ENCODE measurements around the gene TNIK. TPM values are rescaled to one million over a fixed set of nuclear protein-coding genes. Genes with fewer than 3 reads are reported as not detected.
"Not testable (repeated sequence)": the region's sequence is repeated elsewhere in the genome, so short reads cannot be mapped to it uniquely, and the experiment has no call there.

TNIK gene
- total RNA-seq, 1 experiment from 2014 or later = 12.4 TPM

DNA sequence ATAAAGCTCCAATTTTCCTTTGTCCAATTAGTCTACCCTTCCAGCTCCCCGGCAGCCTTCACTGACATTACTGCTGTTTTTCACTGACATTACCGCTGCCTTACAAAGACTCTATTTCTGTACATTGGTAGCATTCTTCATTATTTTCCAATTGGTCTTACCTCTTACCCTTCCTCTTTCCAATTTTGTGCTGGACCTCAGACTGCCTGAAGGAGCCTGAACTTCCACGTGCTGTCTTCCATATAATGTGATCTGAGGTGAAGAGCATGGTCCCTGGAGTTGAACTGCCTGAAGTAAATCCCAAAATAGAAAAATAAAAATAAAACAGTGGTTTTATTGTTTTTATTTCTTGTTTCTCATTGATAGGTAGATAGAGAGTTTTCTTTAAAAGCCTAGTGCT, 9.2 kb upstream of the TNIK start:
- DNase-seq (ENCODE audit: low spot score) = no peak

DNA sequence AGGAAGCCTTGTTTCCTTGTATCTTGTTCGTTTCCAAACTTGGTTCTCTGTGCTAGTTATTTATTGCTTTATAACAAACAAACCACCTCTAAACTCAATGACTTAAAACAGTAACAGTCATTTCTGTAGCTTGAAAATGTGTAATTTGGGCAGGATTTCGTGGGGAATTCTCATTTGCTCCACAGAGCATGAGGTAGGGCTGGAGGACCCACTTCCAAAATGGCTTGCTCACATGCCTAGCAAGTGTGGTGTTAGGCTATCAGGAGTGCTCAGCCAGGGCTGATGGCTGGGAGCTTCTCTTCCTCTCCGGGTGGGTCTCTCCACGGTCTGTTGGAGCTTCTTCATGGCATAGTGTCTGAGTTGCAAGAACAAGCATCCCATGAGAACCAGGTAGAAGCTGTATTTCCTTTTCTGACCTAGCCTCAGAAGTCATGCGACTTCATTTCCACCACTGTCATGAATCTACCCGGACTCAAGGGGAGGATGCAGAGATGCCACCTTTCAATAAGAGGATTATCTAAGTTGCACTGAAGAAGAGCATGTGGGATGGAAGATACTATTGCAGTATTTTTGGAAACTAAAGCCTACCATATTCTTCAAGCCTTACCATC, 8.2 kb upstream of the TNIK start:
- DNase-seq (ENCODE audit: low spot score) = no peak

GRCh38 chr3:171465763-171466162, 5.6 kb upstream of the TNIK start:
- no peak for DNase-seq (ENCODE audit: low spot score)

DNA sequence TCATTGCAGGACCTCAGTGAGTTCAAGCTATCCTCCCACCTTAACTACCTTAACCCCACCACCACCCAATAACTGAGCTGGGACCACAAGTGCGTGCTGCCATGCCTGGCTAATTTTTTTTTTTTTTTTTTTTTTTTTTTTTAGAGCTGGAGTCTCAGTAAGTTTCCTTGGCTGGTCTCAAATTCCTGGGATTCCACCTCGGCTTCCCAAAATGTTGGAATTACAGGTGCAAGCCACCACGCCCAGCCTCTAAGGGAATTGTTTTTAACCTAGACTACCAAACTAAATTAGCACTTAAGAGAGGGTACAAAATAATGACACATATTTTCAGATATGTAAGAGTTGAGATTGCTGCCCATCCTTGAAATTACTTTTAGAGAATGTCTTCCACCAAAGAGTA, 4.3 kb upstream of the TNIK start:
- no peak for DNase-seq (ENCODE audit: low spot score)

- no peak for DNase-seq (ENCODE audit: low spot score)
Observed at GRCh38 chr3:171462224-171462623, 2.0 kb upstream of the TNIK start.

- DNase-seq (ENCODE audit: low spot score) = no peak
Observed at GRCh38 chr3:171461525-171461917, 1.3 kb upstream of the TNIK start.

DNA sequence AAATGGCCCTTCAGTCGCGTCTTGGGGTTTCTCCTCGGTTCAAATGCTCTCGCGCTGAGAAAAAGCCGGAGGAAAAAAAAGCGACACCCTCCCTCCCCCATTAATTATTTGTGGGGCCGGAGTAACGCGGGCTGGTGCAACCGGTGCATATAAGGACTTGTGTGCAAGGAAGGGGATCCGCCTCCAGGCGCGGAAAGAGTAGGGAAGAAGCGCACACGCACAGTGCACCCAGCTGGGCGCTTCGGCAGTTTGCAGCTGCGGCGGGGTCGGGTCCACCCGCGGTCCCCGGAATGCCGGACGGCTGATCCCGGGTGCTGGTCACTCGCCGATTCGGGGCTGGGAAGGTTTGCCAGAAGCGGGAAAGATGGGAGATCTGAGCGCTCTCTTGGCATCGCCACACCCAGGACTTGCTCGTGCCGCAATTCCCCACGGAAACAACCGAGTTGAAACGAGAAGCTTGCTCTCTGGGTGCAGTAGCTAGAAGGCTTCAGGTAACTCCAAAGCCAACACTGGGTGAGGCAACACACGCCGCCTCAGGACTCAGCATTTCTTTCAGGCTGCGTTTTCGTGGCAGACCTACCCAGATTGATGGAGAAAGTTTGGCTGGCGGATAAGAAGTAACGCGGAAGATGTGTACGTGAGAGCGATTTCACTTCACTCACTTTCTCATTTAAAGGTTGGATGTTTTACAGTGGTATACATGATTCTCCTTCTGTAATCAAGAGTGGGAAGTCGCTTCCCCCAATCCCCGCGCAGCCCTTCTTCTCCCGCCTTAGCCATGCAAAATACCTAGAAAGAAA, 720 bp upstream of the TNIK start:
- peak; percentile 87 for DNase-seq (ENCODE audit: low spot score)

DNA sequence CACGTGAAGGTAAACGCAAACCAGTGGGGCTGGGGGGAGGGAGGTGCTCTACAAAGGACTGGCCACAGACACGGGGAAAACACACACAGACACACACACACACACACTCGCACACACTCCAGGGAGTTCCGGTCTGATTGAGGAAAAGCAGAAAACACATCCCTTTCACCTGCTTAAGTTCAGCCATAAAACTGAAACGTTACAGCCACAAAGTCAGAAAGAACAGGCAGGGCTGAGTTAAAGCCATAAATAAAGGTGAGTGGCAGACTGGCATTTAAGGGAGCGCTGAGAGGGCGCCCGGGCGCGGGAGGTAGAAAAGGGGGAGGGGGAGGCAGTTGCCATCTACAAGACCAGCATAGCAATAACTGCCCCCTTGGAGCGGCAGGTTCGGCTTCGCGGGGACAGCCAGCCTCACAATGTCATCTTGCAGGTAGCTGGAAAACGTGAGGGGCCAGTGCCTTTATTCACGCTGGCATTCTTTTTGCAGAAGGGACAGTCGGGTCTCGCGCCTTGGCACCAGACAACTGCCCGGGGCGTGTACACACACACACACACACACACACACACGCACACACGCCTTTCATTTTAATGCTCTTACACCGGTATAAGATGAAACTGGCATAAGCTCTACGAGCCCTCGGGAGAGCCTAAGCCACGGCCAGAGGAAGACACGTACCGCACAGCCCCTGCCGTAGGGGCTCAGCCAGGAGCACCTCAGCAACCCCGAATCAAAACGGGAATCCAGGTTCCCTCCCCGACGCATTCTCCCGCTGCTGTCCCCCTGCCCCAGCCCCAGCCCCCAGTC, 866 bp downstream of the TNIK start:
- DNase-seq (ENCODE audit: low spot score) = peak; percentile 77

GRCh38 chr3:171458864-171459136, 1.4 kb downstream of the TNIK start:
- no peak for DNase-seq (ENCODE audit: low spot score)

DNA sequence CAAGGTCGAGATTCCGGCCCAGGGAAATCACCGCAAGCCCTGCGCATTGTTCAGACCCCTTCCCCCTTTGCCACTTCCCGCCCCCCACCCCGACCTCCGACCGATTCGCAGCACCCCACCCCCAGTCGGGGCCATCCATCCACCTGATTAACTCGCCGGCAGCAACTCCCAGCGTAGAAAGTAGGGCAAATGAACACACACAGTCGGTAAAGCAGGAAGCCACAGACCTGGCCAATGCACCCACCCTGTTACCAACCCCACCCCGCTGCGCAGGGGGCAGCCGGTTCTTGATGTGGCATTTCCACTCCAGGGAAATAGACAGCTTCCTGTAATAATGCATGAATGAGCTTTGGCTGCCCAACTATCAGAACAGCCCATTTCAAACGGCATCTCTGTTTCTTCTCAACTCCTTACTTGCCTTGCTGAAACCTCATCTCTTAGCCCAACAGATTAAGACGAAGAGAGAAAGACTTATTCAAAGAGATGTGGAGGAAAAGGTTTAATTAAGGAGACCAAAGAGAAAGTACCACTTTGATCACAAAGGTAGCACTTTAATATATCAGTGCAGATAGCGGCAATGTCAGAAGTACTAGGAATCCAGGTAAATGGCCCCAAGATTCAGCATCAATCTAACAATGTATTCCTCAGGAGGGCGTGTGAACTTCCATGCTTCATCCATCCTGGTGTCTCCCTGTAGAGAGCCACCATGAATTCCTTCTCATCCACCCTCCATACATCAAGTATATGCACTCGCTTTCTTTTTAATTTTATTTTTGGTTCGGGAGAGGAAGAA, 1.9 kb downstream of the TNIK start:
- DNase-seq (ENCODE audit: low spot score) = peak; percentile 65

DNA sequence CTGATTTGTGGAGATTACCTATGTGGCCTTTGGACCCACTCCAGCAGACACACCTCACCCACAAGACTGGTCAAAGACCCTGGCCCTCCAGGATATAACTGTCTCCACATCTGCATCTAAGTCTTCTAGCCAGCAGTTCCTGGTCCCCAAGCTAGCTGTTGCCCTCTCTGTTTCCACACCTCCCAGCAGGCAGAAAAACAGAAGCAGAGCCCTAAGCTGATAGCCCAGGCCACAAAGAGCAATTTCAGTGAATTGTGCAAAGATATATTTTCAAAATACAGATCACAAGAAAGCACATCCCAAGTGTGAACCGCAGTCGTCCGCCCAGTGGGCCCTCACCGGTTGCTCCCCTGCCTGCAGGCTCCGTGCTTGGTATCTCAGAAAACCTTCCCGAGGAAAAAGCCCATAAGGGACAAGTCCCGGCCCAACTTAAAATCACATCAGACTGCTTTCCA, 2.6 kb downstream of the TNIK start:
- peak; percentile 29 for DNase-seq (ENCODE audit: low spot score)

GRCh38 chr3:171456765-171457606, 3.2 kb downstream of the TNIK start:
- DNase-seq (ENCODE audit: low spot score) = no peak

DNA sequence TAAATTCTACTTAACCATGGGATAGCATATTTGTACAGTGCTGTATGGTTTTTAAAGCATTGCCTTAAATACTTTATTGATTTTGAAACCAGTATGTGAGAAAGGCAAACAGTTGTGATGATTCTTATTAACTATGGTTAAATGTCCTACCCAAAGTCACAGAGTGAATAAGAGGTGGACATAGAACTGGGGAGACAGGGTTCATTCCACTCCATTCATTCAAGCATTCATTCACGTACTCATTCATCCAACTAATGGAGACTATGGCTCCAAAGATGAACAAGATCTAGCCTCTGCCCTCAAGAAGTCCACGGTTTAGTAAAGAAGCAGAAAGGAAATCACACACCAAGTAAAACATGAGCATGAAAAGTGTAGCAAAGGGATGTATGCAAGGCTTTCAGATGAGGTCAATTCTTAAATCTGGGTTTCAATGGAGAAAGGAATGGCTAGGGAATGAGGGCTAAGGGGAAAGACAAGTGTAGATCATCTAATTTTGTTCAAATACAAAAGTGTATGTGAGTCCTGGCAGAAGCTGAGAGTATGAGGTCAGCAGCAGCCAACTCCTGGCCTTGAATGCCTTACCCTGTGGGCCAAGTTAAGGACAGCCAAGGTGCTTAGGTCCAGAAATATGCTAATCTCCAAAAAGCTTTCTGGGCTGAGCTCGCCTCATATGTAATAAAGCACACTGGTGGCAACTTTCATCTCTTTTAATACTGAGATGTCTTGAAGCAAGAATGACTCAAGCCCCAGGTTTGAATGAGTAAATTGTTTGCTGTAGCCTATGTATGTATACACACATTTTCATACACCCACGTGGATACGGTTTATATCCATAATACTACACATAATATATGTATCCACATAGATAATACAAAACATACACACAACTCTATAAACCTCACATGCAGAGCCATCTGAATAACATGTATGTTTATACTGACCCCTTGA, 4.3 kb downstream of the TNIK start:
- no peak for DNase-seq (ENCODE audit: low spot score)

GRCh38 chr3:171454041-171454440, 6.2 kb downstream of the TNIK start:
- DNase-seq (ENCODE audit: low spot score) = no peak

- no peak for DNase-seq (ENCODE audit: low spot score)
Observed at GRCh38 chr3:171453180-171453886, 6.9 kb downstream of the TNIK start.

DNA sequence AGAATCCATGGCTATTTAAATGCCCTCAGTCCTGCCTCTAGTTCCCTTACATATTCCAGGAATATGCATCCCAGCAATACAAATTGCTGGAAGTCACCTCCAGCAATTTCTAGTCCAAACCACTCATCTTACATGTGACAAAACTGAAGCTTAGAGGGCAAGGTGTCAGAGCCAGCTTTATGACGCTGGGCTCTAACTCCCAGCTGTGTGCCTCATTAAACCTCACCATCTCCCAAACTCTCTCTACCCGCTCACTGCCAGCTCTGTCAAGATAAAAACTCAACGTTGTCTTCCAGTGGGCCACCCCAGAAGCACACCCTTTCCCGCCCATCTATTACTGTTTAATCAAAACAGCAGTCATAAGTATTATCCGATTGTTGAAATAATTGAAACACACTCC, 7.9 kb downstream of the TNIK start:
- no peak for DNase-seq (ENCODE audit: low spot score)

- DNase-seq (ENCODE audit: low spot score) = no peak
Observed at GRCh38 chr3:171451915-171452314, 8.3 kb downstream of the TNIK start.

DNA sequence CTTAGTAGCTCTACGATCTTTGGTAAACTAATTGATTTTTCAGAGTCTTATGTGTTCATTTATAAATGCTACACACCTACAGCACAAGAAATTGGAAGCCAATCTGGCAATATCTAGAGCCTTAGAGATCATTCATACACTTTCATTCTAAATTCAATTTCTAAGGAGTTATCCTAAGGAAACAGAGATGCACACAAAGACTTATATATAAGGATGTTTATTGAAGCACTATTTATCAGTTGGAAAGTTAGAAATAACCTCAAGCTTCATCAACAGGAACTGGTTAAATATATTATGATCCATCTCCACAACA, 12.7 kb downstream of the TNIK start:
- DNase-seq (ENCODE audit: low spot score) = not testable (repeated sequence)
